Lower lobe of right lung (tissue), 2 donors: ENCODE measurements around the gene FOXP1. TPM values are rescaled to one million over a fixed set of nuclear protein-coding genes. Genes with fewer than 3 reads are reported as not detected.
"Not testable (repeated sequence)": the region's sequence is repeated elsewhere in the genome, so short reads cannot be mapped to it uniquely, and the experiment has no call there.

Experiments
- ATAC-seq, 2 donors: fragments of 200-7000 bp; cut with Tn5 transposase; one replicate each; pipeline ENCODE4 v1.9.1; 2020 to 2022; ENCODE audit warnings: mild to moderate bottlenecking in 2 of 2, moderate library complexity in 2 of 2
- DNase-seq: peaks from one replicate; pipeline ENCODE4 v3.0.0-alpha.2; 2020
- H3K27ac ChIP-seq: fragments of 200-600 bp; one replicate; pipeline ENCODE4 v1.8.0; 2022
- H3K27me3 ChIP-seq: fragments of 200-600 bp; one replicate; pipeline ENCODE4 v1.8.0; 2022; ENCODE audit warnings: low read depth
- H3K36me3 ChIP-seq: fragments of 200-600 bp; one replicate; pipeline ENCODE4 v1.8.0; 2022; ENCODE audit warnings: mild to moderate bottlenecking
- H3K4me1 ChIP-seq: fragments of 200-600 bp; one replicate; pipeline ENCODE4 v1.8.0; 2022
- H3K4me3 ChIP-seq: fragments of 200-600 bp; one replicate; pipeline ENCODE4 v1.8.0; 2022; ENCODE audit warnings: mild to moderate bottlenecking
- H3K9me3 ChIP-seq: fragments of 200-600 bp; one replicate; pipeline ENCODE4 v1.8.0; 2022
- intact Hi-C: fragments of 100-400 bp; cut with DNase I; formaldehyde crosslinking; loops from one replicate; pipeline ENCODE4 v1.11.0; 2022
- total RNA-seq: library from RNA; stranded (reverse); fragmentation: NEBNext Ultra II Directional; extraction: Animal tissue kit (Norgen Biotek cat#: 25700); gene quantifications from one replicate; pipeline ENCODE4 v1.2.1, GENCODE V29; 2021
- TF ChIP-seq, protein P1 (sequence below): fragments of 200-600 bp; IDR thresholded peaks from one replicate; pipeline ENCODE4 v1.8.0; 2022; ENCODE audit warnings: antibody characterized with exemption, mild to moderate bottlenecking
- donor health status: DM: no; HTN: yes; CAD: no; lungs with severe emphysema.

FOXP1 gene
- total RNA-seq, 1 donor from 2014 or later, result 138 TPM

DNA sequence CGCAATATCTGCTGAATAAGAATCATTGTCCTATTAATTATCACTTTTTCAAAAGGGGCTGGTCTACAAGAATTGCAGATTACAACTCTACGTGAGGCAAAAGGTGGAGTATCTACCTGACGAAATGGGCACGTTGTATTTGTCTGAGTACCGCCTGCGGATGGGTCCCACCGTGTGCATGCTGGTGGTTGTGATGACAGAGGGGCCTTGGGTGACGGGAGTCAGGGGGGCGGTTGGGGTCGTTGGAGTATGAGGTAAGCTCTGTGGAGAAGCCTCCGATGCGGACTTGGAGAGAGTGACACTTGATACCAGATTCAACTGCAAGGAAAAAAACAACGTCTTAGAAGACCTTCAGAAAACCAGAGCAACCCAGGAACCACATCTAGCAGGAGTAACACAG, 605.8 kb downstream of the FOXP1 start:
- no peaks in the 10 kb centered on the region for H3K9me3 ChIP-seq
- intact Hi-C loops, result no loop called here
- H3K4me1 ChIP-seq, result peaks cover 24% of the 10 kb centered on the region
- H3K27ac ChIP-seq, result no peak overlapping the region
- peaks cover 63% of the 10 kb centered on the region for H3K36me3 ChIP-seq
- H3K27me3 ChIP-seq, result no peaks in the 10 kb centered on the region
- no peak for ATAC-seq
- no peak overlapping the region for H3K4me3 ChIP-seq
- TF ChIP-seq, protein P1, sequence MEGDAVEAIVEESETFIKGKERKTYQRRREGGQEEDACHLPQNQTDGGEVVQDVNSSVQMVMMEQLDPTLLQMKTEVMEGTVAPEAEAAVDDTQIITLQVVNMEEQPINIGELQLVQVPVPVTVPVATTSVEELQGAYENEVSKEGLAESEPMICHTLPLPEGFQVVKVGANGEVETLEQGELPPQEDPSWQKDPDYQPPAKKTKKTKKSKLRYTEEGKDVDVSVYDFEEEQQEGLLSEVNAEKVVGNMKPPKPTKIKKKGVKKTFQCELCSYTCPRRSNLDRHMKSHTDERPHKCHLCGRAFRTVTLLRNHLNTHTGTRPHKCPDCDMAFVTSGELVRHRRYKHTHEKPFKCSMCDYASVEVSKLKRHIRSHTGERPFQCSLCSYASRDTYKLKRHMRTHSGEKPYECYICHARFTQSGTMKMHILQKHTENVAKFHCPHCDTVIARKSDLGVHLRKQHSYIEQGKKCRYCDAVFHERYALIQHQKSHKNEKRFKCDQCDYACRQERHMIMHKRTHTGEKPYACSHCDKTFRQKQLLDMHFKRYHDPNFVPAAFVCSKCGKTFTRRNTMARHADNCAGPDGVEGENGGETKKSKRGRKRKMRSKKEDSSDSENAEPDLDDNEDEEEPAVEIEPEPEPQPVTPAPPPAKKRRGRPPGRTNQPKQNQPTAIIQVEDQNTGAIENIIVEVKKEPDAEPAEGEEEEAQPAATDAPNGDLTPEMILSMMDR, result no peak
- DNase-seq, result no peak

DNA sequence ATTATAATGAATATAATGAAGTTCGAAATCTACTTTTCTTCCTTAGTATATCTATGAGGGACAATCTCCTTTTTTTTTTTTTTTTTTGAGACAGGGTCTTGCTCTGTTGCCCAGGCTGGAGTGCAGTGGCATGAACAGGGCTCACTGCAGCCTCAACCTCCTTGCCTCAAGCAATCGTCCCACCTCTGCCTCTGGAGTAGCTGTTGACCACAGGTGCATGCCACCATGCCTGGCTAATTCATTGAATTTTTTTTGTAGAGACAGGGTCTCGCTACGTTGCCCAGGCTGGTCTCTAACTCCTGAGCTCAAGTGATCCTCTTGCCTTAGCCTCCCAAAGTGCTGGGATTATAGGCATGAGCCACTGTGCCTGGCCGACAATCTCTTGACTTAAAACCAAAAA, 607.5 kb downstream of the FOXP1 start:
- peaks cover 79% of the 10 kb centered on the region for H3K36me3 ChIP-seq
- H3K4me3 ChIP-seq, ATAC-seq, DNase-seq, H3K27me3 ChIP-seq, H3K27ac ChIP-seq, H3K4me1 ChIP-seq, H3K9me3 ChIP-seq, intact Hi-C loops: not testable (repeated sequence)

DNA sequence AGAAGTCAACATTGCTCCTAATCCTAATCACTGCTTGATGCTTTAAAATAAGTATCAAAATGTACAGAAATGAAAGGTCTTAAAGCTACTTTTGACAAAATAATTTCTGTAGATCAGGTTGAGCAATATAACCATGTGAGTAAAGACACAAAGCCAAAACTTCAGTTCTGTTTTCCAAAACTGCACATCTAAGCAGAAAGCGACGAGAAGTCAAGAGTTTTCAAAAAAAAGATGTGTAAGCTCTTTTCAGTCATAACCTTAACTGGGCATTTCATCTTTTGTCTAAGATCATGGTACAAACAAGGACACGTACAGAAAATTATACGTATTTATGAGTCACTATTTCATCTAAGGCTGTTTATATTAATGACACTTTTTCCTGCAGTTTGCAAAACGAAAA, 608.8 kb downstream of the FOXP1 start:
- no peak for DNase-seq
- H3K27me3 ChIP-seq, result no peaks in the 10 kb centered on the region
- H3K36me3 ChIP-seq, result peaks cover 91% of the 10 kb centered on the region
- TF ChIP-seq, protein P1, result no peak
- no peak overlapping the region for H3K27ac ChIP-seq
- H3K4me3 ChIP-seq, result no peak overlapping the region
- no peaks in the 10 kb centered on the region for H3K9me3 ChIP-seq
- ATAC-seq, result no peak
- intact Hi-C loops, result no loop called here
- peaks cover 5% of the 10 kb centered on the region for H3K4me1 ChIP-seq

DNA sequence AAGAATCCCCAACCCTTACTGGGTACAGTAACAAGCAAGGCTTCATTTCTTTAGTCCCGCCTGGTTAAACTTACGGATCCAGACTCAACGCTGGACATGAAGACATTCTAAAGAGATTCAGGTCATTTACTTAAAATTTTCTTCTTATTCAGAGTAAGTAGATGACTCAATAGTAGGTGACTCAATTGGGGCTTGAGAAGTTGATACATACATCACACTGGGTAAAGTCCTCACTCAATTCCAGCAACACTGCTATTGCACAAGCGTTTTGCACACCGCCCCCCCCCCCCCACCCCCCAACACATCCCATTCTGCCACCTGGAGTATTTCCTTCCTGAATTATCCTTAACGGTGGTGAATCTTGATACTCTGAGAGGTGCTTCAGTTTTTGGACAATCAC, 610.0 kb downstream of the FOXP1 start:
- ATAC-seq, result no peak
- Histone ChIP-seq H3K4me1 (peaks cover 5% of the 10 kb centered on the region), H3K27ac (no peak overlapping the region), H3K9me3 (no peaks in the 10 kb centered on the region), H3K4me3 (no peak overlapping the region), H3K36me3 (peaks cover 98% of the 10 kb centered on the region), H3K27me3 (no peaks in the 10 kb centered on the region)
- intact Hi-C loops, result no loop called here
- no peak for DNase-seq
- TF ChIP-seq, protein P1, result no peak

DNA sequence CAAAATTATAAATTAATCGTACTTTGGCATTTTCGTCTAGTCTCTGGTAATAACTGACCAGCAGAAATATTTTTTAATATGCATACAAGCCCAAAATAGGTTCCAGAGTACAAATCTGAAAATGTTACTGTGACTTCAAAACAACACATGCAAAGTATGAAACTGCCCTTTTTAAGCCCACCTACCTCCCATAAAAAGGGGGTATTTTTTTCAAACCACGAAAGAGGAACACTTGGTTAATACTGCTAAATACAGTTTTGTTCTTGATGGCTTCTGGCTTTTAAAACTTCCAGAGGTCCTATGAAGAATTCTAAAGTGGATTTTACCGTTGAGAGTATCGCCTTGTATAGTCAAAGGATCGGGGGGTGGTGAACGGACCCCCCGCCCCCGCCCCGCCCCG, 610.7 kb downstream of the FOXP1 start:
- intact Hi-C loops, result no loop called here
- no peak overlapping the region for H3K4me3 ChIP-seq
- no peaks in the 10 kb centered on the region for H3K27me3 ChIP-seq
- ATAC-seq (no peak), DNase-seq (no peak)
- H3K9me3 ChIP-seq, result no peaks in the 10 kb centered on the region
- TF ChIP-seq, protein P1, result no peak
- peaks cover 98% of the 10 kb centered on the region for H3K36me3 ChIP-seq
- no peak overlapping the region for H3K27ac ChIP-seq
- peaks cover 5% of the 10 kb centered on the region for H3K4me1 ChIP-seq

DNA sequence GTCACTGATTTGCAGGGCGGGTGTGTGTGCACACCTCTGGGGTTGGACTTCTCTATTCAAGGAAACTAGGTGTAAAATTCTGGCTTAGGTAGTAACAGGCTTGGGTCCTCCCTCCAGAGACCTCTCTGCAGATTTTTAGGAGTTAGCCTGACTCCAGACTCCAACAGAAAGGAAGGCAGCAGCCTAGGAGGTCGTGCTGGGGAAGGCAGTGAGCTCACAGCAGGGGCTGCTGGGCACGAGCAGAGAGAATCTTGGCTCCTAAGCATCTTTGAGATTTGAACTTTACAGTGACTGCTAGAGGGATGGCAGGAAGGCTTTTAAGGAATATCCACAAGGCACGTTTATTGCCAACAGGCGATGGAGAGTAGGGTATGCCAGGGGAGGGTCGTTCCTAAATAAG, 612.6 kb downstream of the FOXP1 start:
- no peak overlapping the region for H3K4me3 ChIP-seq
- H3K27ac ChIP-seq, result no peak overlapping the region
- H3K36me3 ChIP-seq, result peaks cover 96% of the 10 kb centered on the region
- H3K4me1 ChIP-seq, result peaks cover 5% of the 10 kb centered on the region
- H3K9me3 ChIP-seq, result no peaks in the 10 kb centered on the region
- intact Hi-C loops, result no loop called here
- TF ChIP-seq, protein P1, result no peak
- no peak for ATAC-seq
- no peak for DNase-seq
- no peaks in the 10 kb centered on the region for H3K27me3 ChIP-seq
